Activated T-cell treated with anti-CD3 and anti-CD28 coated beads for 4 hours (primary cell): Measurements from ENCODE around the gene MVP.
"Not testable (repeated sequence)": the region's sequence is repeated elsewhere in the genome, so short reads cannot be mapped to it uniquely, and the experiment has no call there.

Source experiments
- DNase-seq: peaks from one replicate; pipeline ENCODE4 v3.0.0-alpha.2; 2020

The MVP gene

DNA sequence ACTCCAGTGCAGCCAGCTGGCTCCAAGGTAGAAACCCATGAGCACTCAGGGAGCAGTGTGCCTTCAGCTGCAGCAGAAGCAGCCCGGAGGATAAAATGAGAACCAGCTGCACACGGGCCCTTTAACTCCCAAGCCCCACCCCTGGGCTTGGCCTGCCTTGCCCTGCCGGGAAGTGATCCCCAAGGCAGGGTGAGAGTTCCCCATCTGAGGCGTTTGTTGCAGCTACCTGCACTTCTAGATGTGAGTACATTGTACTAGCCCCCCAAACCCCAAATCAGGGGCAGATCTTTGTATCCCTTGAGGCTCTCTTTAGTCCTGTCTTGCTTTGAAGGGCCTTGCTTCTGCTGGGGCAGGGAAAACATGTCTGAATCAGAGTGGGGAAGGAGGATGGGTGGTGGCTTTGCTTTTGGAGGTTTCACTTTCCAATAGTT, at the start of gene MVP:
Gene MVP (plus strand): TSS at position 192 of the 431 bp plus-strand sequence. CDS start 10,088 bp downstream, outside the sequence.
- no peak for DNase-seq

DNA sequence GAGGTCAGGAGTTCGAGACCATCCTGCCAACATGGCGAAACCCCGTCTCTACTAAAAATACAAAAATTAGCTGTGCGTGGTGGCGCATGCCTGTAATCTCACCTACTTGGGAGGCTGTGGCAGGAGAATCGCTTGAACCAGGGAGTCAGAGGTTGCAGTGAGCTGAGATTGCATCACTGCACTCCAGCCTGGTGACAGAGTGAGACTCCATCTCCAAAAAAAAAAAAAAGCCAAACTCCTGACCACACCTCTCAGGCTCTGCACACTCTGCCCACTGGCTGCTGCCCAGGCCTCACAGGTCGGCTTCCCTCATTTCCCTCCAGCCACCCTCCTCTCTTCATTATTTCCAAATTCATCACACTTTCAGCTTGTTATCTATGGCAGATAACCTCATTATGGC, 47.9 kb upstream of the MVP start:
- not testable (repeated sequence) for DNase-seq

DNA sequence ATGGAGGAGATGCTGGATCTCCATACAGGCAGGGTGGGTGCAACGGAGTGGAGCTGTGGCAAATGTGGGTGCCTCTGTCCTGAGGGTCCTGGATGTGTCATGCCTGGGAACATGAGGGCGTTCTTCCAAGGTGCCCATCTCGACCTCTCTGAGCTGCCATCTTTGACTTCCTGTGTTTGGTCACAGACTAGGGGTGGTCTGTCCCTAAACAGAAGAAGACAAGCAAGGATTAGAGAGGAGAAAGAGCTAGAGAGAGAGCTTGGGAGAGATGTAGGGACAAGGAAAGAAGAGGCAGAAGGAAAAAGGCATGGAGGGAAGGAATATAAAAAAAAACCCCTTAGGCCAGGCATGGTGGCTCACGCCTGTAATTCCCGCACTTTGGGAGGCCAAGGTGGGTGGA, 45.5 kb upstream of the MVP start:
- no peak for DNase-seq

DNA sequence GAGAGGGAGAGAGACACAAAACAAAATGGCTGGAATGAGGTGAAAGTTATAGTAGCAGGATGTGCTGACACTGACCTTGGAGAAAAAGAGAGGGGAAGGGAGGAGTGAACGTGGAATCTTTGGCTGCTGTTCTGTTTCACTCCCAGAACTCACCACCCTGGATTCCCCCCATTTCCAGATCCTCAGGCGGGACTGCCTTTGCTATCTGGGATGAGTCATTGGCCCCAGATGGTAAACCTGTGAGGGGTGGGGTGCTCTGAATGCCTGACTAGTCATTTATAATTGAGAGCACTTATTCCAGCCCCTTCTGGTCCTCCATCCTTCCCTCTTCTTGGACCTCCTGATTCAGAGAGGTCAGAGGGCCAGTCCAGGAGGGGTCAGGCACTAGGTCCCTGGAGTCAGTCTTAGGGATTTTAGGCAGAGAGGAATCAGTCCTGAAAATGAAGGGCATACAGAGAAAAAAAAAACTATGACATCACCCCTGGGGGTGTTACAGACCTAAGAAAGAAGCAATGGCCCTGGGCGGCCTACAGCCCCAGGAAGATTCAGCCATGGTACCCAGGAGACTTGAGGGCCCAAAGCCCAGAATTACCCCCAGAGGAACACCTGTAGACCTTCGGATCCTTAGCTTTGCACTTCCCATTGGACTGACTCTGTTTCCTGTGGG, 44.4 kb upstream of the MVP start:
- no peak for DNase-seq

DNA sequence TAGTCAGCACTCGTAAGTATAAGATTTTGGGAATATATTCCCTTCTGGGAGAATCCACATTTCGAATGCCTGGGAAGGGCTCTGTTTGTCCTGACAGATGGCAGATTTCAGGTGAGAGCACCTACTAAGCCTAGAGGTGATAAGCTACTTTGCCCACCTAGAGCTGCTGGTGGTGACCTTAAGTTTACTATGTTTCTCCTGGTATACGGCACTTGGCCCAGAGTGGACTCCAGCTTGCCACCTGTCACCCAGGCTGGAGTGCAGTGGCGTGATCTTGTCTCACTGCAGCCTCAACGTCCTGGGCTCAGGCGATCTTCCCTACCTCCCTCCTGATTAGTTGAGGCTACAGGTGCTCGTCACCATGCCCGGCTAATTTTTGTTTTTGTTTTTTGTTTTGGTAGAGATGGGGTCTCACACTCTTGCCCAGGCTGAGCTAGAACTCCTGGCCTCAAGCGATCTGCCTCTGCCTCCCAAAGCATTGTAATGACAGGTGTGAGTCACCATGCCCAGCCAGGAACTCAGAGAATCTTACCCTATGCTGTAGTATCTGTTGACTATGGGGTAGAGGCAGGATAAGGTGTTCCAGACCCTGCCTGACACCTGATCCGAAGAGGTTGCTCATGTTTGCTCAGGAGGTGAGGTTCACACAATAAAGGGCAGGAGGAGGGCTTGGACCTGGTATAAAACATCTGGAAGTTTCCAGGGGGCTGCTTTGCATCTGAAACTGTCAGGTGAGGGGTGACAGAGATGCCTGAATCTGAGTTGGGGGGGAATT, 42.5 kb upstream of the MVP start, which contains the start of gene ZG16:
Gene ZG16 (plus strand): TSS at position 681 of the 775 bp plus-strand sequence. CDS start 1,011 bp downstream, outside the sequence.
- DNase-seq, result no peak

DNA sequence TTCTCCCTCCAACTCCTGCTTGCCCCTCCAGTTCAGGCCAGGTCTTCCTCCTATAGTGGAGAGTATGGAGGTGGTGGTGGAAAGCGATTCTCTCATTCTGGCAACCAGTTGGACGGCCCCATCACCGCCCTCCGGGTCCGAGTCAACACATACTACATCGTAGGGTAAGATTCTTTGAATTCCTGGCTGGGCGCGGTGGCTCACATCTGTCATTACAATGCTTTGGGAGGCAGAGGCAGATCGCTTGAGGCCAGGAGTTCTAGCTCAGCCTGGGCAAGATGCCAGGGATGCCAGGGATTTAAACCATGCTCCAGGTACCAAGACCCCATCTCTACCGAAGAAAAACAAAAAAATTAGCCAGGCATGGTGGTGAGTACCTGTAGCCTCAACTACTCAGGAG, 40.8 kb upstream of the MVP start:
- DNase-seq, result no peak

DNA sequence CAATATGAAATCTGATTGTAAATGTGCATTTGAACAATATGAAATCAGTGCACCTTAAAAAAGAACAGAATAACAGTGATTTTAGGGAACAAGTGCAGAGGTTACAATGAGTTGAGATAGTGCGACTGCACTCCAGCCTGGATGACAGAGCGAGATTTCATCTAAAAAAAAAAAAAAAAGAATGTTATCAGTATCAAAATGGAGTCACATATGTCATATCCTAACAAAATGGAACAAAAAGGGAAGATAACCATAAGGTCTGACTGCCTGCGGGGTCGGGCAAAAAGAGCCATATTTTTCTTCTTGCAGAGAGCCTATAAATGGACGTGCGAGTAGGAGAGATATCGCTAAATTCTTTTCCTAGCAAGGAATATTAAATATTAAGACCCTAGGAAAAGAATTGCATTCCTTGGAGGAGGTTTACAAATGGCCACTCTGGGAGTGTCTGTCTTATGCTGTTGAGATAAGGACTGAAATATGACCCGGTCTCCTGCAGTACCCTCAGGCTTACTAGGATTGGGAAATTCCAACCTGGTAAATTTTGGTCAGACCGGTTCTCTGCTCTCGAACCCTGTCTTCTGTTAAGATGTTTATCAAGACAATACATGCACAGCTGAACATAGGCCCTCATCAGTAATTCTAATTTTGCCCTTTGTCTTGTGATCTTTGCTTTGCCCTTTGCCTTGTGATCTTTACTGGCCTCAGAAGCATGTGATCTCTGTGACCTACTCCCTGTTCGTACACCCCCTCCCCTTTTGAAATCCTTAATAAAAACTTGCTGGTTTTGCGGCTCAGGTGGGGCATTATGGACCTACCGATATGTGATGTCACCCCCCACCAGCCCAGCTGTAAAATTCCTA, 36.9 kb upstream of the MVP start:
- not testable (repeated sequence) for DNase-seq

DNA sequence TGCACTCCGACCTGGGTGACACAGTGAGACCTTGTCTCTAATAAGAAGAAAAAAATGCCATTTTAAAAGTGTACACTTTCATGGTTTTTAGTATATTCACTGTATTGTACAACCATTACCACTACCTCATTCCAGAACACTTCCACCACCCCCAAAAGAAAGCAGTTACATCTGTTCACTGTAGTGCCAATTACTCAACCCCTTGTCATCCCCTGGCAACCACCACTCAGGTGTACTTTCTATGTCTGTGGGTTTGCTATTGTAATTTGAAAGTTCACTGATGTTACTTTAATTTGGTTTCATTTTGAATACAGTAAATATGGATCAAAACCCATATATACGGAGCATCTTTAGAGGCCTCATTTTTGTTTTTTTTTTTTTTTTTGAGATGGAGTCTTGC, 36.1 kb upstream of the MVP start:
- no peak for DNase-seq

DNA sequence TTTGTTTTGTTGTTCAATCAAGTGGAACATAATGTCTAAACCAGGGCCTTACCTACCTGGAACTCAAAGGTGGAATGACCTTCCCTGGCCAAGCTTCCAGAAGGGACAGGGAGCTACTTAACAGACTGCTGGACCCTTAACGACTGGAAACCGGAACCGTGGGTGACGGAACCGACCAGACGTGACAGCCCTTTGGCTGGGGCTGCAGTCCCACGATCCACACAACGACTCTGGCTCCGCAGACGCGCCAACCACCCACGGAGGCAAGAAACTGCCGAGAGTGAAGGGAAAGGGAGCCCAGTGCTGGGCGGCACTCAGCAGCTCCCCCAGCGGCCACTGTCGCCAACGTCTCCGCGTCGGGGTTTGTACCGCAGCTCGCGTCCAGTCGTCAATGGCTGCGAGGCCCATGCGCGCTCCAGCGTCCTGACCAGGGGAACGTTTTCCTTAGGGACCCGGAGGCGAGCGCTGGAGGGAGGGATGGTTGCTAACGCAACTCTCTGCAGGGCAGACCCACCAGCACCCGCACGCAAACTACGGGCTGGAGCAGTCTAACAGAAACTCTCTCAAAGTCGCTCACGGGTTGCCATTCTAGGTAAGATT, 35.3 kb upstream of the MVP start:
- DNase-seq, result peak; percentile 60

DNA sequence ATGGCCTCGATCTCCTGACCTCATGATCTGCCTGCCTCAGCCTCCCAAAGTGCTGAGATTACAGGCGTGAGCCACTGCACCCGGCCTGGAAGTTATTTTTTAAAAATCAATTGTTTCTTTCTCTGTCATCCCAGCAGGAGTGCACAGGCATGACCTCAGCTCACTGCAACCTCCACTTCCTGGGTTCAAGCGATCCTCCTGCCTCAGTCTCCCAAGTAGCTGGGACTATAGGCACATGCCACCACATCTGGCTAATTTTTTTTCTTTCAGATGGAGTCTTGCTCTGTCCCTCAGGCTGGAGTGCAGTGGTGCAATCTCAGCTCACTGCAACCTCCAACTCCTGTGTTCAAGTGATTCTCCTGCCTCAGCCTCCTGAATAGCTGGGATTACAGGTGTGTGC, 33.1 kb upstream of the MVP start:
- DNase-seq, result not testable (repeated sequence)

DNA sequence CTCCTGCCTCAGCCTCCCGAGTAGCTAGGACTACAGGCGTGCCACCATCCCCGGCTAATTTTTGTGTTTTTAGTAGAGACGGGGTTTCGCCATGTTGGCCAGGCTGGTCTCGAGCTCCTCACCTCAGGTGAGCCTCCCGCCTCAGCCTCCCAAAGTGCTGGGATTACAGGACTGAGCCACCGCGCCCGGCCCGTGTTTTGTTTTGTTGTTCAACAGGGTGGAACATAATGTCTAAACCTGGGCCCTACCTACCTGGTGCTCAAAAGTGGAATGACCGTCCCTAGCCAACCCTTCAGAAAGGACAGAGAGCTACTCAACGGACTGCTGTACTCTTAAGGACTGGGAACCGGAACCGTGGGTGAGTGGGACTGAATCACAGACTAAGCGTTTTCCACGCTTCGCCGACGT, 30.5 kb upstream of the MVP start:
- DNase-seq, result no peak

DNA sequence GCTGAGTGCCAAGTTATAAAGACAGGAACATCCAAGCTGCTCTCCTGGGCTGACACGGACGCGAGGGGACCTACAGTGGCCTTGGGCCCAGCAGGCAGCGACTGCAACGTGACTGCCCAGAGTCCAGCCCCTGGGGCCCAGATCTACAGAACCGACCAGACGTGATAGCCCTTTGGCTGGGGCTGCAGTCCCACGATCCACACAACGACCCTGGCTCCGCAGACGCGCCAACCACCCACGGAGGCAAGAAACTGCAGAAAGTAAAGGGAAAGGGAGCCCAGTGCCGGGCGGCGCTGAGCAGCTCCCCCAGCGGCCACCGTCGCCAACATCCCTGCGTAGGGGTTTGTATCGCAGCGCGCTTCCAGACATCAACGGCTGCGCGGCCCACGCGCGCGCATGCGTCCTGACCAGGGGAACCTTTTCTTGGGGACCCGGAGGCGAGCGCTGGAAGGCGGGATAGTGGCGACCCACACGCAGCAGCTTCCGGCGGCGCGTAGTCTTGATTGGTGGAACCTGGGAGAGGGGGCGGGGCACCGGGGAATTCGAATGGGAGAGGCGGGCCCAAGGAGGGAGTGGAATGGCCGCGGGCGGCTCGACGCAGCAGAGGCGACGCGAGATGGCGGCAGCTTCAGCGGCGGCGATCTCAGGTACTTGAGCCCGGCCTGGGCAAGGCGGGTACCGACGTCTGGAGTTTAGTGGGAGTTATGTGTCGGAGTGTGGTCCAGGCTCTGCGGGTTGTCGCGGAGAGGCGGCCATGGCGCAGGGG, 29.9 kb upstream of the MVP start, which contains the start of gene KIF22:
Gene KIF22 (plus strand): TSS at position 569 of the 766 bp plus-strand sequence. CDS start 9 bp downstream, at position 578.
- DNase-seq, result peak; percentile 99

DNA sequence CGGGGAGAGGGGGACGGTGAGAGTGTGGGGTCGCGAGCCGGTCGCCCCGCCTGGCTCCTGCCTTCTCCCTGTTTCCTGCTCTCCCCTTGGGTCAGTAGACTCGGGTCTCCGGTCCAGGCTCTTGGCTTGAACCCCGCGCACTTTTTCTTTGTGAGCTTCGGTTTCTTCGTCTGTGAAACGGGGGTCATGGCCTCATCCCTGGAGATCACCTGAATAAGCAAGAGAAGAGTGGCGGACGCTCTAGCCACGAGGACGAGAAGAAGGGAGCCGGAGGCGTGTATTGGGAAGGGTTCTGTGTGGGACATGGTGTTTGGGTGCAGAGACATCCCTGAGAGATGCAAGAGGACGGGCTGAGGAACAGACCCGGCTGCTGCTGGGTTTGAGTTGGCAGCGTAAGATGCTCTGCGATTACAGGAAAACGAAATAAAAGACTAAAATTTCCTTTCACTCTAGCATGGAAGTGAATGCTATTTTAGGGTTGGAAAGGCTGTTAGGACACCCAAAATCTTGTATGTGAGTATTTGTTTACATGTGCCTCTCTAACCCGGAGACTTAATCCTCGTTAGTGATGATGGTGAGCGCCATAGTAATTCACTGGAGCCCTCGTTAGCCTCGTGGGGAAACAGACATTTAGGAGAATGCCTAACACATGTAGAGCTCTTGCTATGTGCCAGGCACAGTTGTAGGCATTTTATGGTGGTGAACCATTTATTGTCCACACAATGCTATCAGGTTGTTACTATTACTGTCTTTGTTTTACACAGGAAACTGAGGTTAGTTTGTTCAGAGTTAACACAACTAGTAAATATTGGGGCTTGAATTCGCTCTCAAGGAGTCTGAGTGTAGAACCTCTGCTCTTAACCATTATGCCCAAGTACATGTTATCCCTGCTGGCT, 29.1 kb upstream of the MVP start:
- DNase-seq, result no peak

DNA sequence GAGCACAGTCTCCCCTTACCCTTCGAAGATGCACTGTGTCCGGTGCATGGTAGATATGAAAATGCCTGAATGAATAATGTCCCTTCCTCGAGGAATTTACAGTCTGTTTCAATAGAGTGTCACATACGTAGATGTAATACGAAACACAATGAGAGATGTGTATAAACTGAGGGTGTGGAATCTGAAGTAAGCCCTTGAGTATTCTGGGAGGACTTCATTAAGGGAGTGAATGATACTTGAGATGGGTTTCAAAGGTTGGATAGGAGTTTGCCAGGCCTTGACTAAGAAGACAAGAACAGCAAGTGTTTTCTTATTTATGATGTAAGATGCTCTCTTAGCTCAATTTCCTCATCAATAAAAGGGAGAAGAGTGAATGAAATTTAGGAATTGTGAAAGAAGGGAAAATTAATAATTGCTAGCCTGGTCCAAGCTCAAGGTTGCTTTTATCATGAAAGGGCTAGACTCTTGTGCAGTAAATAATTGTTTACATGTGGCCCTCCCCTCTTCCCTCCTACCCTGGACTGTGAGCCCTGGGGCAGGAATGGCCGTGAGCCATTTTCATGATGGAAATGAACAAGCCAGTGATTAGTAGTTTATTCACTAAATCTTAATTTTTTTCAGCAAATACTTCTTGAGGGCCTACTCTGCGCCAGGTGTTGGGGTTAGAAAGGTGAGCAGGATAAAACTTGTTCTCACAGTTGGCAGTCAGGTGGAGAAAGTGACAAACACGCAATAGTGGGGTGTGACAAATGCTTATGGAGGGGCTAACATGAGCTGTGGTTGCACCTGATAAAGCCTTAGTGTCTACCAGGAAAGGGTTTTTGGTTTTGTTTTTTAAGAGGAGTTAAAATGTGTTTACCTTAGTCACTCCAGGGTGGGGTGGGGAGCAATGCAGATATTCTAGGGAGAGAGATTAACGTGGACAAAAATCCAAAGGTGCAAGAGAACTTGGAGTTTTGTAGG, 28.1 kb upstream of the MVP start:
- DNase-seq, result no peak

DNA sequence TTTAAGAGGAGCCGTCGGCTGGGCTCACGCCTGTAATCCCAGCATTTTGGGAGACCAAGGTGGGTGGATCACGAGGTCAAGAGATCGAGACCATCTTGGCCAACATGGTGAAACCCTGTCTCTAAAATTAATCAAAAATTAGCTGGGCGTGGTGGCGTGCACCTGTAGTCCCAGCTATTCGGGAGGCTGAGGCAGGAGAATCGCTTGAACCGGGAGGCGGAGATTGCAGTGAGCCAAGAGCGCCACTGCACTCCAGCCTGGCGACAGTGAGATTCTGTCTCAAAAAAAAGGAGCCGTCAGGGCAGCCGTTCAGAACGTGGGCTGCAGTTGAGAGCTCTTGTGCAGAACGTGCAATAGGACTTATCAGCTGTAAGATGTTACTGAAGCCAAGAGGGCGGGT, 27.1 kb upstream of the MVP start:
- DNase-seq, result not testable (repeated sequence)

DNA sequence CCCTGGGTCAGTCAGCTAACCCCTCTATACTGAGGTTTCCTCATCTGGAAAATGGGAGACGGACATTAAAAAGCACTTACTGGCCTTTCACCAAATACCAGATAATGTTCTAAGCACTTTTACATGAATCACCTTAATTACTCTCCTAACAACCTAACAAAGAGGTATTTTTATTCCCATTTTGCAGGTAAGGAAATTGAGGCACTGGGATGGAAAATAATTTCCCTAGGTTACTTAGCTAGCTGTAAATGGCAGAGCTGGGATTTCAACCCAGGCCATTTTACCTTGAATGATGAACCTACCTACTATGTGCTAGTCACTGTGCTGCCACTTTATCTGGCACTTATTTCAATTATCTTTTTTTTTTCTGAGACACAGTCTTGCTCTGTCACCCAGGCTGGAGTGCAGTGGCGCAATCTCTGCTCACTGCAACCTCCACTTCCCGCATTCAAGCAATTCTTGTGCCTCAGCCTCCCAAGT, 26.0 kb upstream of the MVP start:
- no peak for DNase-seq

DNA sequence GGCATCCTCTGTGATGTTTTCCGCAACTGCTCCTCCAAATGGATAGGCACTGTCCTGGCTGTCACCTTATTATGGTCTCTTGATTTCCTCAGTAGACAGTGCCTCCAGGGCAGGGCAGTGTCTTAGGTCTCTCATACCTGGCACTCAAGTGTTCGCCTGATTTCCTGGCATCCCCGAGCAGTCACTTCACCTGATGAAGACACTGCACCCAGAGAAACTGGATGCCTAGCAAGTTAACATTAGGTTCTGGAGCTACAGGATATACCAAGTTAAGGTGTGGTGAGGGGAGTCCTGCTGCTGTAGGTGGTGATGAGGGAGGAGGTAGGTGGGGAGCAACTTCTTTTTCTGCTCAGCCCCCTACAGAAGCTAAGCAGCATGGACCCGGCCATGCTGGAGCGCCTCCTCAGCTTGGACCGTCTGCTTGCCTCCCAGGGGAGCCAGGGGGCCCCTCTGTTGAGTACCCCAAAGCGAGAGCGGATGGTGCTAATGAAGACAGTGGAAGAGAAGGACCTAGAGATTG, 17.8 kb upstream of the MVP start:
- DNase-seq, result no peak

DNA sequence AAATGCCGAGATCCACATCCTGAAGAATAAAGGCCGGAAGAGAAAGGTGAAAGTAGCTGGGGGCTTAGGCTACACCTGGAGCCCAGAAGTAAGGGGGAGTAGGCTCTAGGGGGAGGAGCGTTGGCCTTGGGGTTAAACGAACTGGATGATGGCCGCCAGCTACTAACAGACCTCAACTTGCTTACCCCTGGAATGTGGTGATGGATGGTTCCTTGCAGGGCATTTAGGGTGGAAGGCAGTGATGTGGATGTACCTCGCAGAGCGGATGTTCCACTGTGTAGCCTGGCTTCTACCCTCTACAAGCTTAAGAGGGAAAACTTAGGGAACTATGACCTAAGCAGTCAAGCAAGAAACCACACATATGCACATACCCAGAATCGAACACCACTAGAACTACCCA, 16.2 kb upstream of the MVP start:
- DNase-seq, result no peak
